HEK293T (cell line): ENCODE measurements around the gene SHH.

Experiments
- FOXA1 ChIP-seq: fragments of 450-650 bp; IDR thresholded peaks from 2 replicates; pipeline ENCODE4 v1.6.1; 2016; ENCODE audit warnings: mild to moderate bottlenecking
- FOXK2 ChIP-seq: fragments of 450-650 bp; IDR thresholded peaks from 2 replicates; pipeline ENCODE4 v1.6.1; 2016; ENCODE audit warnings: mild to moderate bottlenecking
- HDGF ChIP-seq: fragments of 450-650 bp; IDR thresholded peaks from 2 replicates; pipeline ENCODE4 v1.6.1; 2017; ENCODE audit warnings: antibody characterized with exemption, borderline replicate concordance
- L3MBTL2 ChIP-seq: fragments of 450-650 bp; conservative IDR thresholded peaks from 2 replicates; pipeline ENCODE4 v1.6.1; 2016; ENCODE audit warnings: mild to moderate bottlenecking
- SUZ12 ChIP-seq: fragments of 450-650 bp; IDR thresholded peaks from 2 replicates; pipeline ENCODE4 v1.6.1; 2016; ENCODE audit warnings: mild to moderate bottlenecking

GRCh38 chr7:155762655-155763054, 49.6 kb downstream of the SHH start:
- TF ChIP-seq FOXK2, result no peak
- TF ChIP-seq SUZ12, result no peak
- no peak for TF ChIP-seq L3MBTL2
- no peak for TF ChIP-seq HDGF
- no peak for TF ChIP-seq FOXA1
